Astrocyte of the cerebellum (primary cell): ENCODE data around the gene GRAP.

Experiments
- DNase-seq: peaks from one replicate; pipeline ENCODE4 v3.0.0-alpha.2; 2011; ENCODE audit warnings: low read depth
- H3K4me3 ChIP-seq: 2 replicates; pipeline ENCODE4 v1.5.1; 2011; ENCODE audit warnings: mild to moderate bottlenecking, low read depth, low read length, moderate library complexity
- in situ Hi-C: cut with HindIII; loops from 2 replicates; pipeline ENCODE4 v1.10.0; 2017; ENCODE audit warnings: low sequenced_read_pairs
- TF ChIP-seq, protein P1 (sequence below): IDR thresholded peaks from 2 replicates; pipeline ENCODE4 v1.5.1; 2012; ENCODE audit warnings: low read length, low read depth, moderate library complexity, mild to moderate bottlenecking; ENCODE audit errors: missing control alignments

Gene GRAP

DNA sequence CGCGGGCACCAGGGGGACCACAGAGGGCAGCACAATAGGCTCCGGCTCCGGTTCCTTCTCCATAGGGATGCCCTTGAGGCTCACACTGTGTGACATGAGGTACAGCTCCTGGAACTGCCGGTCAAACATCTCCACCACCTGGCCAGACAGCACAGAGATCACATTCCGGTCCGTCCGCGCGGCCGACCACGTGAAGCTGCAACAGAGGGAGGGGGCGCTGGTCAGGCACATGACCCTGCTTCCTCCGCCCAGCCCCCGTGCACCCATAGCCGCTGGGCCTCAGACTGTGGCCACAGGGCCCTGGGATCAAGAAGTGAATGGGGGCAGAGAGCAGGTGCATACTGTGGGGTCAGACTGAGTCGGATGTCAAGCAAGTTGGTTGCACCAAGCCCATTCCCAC lies 68.1 kb downstream of the GRAP start:
- TF ChIP-seq, protein P1, sequence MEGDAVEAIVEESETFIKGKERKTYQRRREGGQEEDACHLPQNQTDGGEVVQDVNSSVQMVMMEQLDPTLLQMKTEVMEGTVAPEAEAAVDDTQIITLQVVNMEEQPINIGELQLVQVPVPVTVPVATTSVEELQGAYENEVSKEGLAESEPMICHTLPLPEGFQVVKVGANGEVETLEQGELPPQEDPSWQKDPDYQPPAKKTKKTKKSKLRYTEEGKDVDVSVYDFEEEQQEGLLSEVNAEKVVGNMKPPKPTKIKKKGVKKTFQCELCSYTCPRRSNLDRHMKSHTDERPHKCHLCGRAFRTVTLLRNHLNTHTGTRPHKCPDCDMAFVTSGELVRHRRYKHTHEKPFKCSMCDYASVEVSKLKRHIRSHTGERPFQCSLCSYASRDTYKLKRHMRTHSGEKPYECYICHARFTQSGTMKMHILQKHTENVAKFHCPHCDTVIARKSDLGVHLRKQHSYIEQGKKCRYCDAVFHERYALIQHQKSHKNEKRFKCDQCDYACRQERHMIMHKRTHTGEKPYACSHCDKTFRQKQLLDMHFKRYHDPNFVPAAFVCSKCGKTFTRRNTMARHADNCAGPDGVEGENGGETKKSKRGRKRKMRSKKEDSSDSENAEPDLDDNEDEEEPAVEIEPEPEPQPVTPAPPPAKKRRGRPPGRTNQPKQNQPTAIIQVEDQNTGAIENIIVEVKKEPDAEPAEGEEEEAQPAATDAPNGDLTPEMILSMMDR: no peak
- no peak for DNase-seq
- no peak overlapping the region for H3K4me3 ChIP-seq
- in situ Hi-C loops: no loop called here

DNA sequence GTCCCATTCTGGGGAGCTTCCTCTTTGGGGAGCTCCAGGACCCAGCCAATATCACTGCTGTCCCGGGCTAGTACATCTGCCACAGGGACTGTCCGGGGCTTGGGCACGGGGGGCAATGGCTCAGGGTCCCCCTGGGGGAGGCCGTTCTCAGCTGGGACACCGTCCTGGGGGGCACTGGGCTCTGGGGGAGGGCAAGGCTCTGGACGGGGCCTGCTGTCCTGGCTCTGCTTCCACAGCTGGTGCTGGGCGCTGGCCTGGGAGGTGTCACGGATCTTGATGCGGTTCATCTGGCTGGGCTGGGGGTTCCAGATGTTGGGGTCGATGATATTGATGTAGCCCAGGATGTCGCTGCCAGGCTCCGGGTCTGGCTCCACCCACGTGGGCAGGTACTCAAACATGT lies 68.7 kb downstream of the GRAP start:
- in situ Hi-C loops: no loop called here
- TF ChIP-seq, protein P1: no peak
- no peak for DNase-seq
- no peak overlapping the region for H3K4me3 ChIP-seq

DNA sequence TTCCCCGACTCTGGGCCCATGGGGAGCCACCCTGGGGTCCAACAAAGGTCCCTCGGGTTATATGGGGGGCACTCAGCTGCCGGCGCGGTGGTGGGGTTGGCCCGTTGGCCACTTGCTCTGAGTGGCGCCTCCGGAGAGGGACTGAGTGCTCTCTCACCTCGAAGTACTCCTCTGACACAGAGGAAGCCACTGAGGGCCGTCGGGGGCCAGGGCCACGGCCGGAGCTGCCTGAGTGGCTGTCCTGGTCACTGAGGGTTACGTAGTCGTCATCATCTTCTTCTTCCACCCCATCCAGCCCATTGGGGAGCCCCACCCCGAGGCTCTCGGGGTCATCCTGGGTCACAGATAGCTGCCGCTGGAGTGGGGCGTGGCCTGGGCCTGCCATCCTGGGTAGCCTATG lies 69.1 kb downstream of the GRAP start:
- in situ Hi-C loops: no loop called here
- TF ChIP-seq, protein P1: no peak
- no peak overlapping the region for H3K4me3 ChIP-seq
- no peak for DNase-seq

DNA sequence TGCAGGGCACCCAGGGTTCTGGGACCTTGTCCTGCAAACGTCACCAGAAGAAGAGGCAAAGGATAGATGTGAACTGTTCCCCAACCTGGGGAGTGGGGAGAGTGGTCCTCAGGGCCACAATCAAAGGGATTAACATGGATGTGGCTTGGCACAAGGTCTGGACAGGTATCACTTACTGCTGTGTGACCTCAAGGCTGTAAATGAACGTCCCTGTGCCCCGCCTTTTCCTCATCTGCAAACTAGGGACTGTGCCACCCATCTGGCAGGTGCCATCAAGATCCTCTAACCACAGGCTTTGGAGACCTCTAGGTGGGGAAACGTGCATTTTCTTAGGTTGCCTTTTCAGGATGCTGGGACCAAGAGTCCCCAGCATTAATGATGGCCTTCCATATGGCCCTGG lies 69.7 kb downstream of the GRAP start:
- in situ Hi-C loops: no loop called here
- no peak overlapping the region for H3K4me3 ChIP-seq
- DNase-seq: no peak
- TF ChIP-seq, protein P1: no peak

DNA sequence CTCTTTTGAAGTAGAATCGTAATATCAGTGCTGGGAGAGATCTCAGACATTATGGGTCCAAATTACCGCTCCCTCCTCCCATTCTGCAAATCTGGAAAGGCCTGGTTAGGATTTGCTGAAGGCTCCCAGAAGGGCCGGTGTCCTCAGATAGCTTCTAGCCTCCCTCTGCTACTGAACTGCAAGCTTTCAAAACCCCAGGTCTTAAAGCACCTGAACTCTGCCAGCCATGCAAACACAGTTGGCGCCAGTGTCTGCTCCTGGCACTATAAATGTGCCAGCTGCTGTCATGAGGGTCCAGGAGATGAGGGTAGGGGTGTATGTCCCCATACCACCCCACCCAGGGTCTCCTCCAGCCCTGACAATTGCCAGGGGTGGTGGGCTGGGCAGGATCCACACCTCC lies 70.6 kb downstream of the GRAP start:
- no peak overlapping the region for H3K4me3 ChIP-seq
- no peak for DNase-seq
- TF ChIP-seq, protein P1: no peak
- in situ Hi-C loops: no loop called here

DNA sequence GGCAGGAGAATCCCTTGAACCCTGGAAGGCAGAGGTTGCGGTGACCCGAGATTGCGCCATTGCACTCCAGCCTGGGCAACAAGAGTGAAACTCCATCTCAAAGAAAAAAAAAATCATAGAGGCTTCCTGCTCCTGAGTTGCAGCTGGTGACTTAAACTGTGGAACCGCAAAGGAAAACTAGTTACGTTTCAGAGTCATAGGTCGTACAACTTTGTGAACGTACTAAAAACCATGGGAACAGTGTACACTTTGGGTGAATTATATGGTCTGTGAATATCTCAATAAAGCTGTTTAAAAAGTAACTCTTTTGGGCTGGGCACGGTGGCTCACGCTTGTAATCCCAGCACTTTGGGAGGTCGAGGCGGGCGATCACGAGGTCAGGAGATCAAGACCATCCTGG lies 71.2 kb downstream of the GRAP start:
- in situ Hi-C loops: no loop called here
- H3K4me3 ChIP-seq: no peak overlapping the region
- TF ChIP-seq, protein P1: no peak
- DNase-seq: no peak

DNA sequence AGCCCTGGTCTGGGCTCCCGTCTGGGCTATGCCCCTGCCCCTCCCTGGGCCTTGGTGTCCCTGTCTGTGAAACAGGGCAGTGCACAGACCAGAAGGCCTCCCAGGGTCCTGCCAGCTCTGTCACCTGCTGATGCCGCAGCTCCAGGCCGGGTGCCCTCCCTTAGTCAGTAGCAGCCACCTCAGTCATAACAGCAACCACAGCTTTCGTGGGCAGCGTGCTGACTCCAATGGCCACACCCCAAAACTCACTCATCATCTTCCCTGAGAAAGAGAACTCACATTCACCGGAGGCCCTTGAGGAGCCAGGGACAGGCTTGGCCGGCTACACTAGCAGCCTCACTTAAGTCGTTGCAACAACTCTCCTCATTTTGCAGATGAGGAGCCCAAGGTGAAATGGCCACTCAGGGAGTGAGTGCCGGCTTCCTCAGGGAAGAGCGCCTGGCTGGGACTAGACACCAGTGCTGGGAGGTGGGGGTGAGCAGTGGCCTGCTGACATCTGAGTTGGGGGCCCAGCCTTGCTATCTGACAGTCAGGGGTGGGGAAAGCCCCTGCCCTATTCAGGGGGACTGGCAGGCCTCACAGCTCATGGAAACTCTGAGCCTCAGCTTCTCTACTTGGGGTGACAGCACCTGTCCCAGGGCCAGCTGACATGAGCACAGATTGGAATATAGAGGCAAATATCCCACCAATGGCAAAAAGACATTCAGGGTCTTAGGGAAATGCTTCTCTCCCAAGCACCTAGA lies 72.2 kb downstream of the GRAP start:
- in situ Hi-C loops: no loop called here
- TF ChIP-seq, protein P1: no peak
- H3K4me3 ChIP-seq: no peak overlapping the region
- no peak for DNase-seq
